Hematopoietic multipotent progenitor cell treated with erythropoietin and hydrocortisone succinate and interleukin-3 and kit ligand, for 17 days (in vitro differentiated cells): ENCODE data around the gene ATP5MK.
A peak's percentile ranks its signal among the peaks of the same experiment; 100 is the strongest.
"Not testable (repeated sequence)": the region's sequence is repeated elsewhere in the genome, so short reads cannot be mapped to it uniquely, and the experiment has no call there.

Experiments used
- DNase-seq: peaks from one replicate; pipeline ENCODE4 v3.0.0-alpha.2; 2015; ENCODE audit warnings: low spot score

The ATP5MK gene, protein sequence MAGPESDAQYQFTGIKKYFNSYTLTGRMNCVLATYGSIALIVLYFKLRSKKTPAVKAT

GRCh38 chr10:103396067-103396788, at the start of gene ATP5MK, which contains the start of gene PDCD11:
Gene ATP5MK (minus strand): TSS chr10:103396475. CDS start chr10:103392457, 4,018 bp downstream.
Gene PDCD11 (plus strand): TSS chr10:103396626. CDS start chr10:103398427, 1,801 bp downstream.
- peak; percentile 97 for DNase-seq

- DNase-seq = no peak
These were observed 49.1 kb upstream of the ATP5MK start for GRCh38 chr10:103445366-103445765.

GRCh38 chr10:103444478-103444877, 48.2 kb upstream of the ATP5MK start:
- no peak for DNase-seq

- no peak for DNase-seq
These were observed 47.4 kb upstream of the ATP5MK start for GRCh38 chr10:103443475-103444185.

DNA sequence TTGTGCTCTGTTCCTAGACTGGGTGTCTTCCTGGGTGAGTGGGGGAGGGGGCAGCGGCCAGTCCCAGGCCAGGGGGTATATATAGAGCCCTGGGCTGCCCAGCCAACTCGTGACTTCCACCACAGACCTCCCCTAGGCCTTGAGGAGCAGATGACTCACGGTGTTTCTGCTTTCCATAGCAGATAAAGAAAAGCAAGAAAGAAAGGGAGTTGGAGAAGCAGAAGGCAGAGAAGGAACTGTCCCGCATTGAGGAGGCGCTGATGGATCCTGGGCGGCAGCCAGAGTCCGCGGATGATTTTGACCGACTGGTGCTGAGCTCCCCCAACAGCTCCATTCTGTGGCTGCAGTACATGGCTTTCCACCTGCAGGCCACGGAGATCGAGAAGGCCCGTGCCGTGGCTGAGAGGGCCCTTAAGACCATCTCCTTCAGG, 45.8 kb upstream of the ATP5MK start:
- DNase-seq = no peak

DNA sequence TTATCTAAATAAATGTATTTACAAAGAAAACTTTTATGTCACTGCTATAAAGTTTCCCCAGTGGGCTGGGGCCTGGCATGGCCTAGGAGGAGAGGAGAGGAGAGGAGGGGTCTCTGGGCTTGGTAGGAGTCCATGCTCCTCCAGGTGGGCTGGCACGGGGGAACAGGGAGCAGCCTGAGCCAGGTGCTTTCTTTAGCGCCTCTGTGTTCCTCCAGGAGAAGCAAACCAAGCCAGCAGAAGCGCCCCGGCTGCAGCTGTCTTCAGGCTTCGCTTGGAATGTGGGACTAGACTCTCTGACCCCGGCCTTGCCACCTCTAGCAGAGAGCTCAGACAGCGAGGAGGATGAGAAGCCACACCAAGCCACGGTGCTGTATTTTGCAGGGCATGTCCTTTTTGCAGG, 45.3 kb upstream of the ATP5MK start:
- DNase-seq = no peak

GRCh38 chr10:103441206-103441605, 44.9 kb upstream of the ATP5MK start:
- DNase-seq = no peak

DNA sequence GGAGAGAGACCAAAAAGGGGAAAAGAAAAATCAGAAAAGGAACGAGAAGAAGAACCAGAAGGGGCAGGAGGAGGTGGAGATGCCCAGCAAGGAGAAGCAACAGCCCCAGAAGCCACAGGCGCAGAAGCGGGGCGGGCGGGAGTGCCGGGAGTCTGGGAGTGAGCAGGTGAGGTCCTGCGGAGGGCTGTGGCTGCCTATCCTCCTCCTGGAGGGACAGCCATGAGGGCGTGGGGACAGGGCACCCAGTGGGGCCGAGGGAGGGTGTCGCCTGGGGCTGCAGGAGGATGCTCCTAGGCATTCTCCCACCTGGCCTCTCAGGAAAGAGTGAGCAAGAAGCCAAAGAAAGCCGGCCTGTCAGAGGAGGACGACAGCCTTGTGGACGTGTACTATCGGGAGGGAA, 44.1 kb upstream of the ATP5MK start:
- DNase-seq = no peak

DNA sequence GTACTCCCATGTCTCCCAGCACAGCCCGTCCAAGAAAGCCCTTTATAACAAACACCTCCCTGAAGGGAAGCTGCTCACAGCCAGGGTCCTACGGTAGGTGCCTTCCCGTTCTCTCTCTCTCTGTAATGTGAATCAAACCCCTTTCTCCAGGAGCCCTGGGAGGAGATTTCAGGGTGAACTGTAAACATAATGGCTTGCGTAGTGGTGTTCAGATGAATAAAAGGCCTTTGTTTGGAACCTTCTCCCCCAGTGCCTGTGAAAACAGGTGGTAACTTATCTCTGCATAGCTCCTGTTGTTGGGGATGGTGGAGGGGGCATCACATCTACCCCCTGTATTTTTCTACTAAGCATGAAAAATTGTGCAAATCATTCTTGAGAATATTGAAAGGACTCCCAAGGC, 43.5 kb upstream of the ATP5MK start:
- DNase-seq = no peak

GRCh38 chr10:103433858-103434257, 37.6 kb upstream of the ATP5MK start:
- DNase-seq = no peak

GRCh38 chr10:103431902-103432301, 35.6 kb upstream of the ATP5MK start:
- DNase-seq = no peak

DNA sequence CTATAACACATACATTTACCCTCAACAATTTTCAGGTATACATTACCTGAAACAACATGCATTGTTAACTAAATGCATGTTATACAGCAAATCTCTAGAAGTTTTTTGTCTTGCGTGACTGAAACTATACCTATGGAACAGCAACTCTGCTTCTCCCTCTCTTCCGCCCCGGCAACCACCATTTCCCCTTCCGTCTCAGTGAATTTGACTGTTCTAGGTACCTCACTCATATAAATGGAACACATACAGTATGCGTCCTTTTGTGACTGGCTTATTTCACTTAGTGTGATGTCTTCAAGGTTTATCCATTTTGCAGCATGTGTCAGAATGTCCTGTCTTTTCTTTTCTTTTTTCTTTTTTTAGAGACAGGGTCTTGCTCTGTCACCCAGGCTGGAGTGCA, 33.4 kb upstream of the ATP5MK start:
- DNase-seq = no peak

GRCh38 chr10:103428989-103429643, 32.8 kb upstream of the ATP5MK start:
- DNase-seq = no peak

DNA sequence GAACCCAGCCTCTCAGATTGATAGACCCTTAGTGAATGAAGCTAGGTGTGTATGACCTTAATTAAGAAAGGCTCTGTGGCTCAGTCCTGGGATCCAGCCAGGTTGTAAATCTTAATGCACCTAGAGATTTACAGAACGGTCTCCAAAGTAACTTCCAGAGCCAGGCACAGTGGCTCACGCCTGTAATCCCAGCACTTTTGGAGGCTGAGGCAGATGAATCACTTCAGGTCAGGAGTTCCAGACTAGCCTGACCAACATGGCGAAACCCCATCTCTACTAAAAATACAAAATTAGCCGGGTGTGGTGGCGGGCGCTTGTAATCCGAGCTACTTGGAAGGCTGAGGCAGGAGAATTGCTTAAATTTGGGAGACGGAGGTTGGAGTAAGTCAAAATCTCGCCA, 31.6 kb upstream of the ATP5MK start:
- no peak for DNase-seq

DNA sequence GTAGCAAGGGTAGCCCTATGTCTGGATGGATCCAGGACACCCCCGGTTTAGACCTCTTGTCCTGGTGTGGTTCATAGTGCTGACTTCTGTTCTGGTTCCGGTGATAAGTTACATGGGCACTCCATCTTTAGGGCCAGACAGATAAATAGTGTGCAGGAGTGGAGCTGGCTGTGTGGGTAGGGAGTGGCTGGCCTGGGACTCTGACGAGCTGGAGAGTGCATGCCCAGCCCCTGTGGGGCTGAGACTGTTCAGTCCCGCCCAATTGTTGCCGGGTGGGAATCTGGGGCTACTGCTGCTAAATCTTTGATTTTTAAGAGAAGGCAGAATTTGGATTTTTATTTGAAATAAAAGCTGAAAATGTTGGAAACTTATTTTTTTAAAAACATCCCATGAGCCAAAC, 27.5 kb upstream of the ATP5MK start:
- DNase-seq = no peak

GRCh38 chr10:103419101-103419500, 22.8 kb upstream of the ATP5MK start:
- DNase-seq = no peak

DNA sequence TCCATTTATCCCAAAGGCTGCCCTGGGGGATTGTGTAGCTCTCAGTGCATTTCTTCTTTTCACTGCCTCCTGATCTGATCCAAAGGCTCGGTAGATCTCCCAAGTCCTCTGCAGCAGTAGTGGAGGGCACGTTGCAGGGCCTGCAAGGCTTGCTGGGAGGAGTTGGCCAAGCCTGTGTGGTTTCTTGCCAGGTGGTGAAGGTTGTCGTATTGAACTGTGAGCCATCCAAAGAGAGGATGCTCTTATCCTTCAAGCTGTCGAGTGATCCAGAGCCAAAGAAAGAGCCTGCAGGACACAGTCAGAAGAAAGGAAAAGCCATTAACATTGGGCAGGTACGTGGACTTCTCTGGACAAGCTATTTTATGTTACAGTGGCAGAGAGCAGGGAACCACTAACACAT, 21.3 kb upstream of the ATP5MK start:
- no peak for DNase-seq

- DNase-seq = not testable (repeated sequence)
These were observed 20.8 kb upstream of the ATP5MK start for GRCh38 chr10:103417148-103417469.

DNA sequence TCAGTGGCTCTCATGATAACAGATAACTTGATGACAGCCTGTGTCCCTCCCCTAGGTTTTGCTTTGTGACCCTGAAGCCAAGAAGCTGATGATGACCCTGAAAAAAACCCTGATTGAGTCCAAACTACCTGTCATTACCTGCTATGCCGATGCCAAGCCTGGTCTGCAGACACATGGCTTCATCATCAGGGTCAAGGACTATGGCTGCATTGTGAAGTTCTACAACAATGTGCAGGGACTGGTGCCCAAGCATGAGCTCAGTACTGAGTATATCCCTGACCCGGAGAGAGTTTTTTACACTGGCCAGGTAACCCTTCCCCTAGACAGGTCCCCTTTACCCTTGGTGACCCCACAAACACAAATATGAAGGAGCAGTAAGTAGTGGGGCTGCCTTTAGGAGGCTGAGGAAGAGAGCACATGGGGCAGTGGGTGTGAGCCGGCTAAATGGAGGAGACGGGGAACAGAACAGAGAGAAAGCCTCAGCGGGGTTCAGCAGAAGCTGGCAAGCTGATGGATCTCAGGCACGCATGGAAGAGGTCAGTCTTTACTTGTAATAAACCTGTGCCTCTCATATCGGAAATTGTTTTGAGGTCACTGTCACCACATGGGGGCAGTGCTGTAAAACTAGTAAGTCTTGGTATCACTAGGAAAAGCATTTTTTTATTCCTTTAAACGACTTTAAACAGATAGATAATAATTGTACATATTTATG, 20.3 kb upstream of the ATP5MK start:
- DNase-seq = peak; percentile 54

DNA sequence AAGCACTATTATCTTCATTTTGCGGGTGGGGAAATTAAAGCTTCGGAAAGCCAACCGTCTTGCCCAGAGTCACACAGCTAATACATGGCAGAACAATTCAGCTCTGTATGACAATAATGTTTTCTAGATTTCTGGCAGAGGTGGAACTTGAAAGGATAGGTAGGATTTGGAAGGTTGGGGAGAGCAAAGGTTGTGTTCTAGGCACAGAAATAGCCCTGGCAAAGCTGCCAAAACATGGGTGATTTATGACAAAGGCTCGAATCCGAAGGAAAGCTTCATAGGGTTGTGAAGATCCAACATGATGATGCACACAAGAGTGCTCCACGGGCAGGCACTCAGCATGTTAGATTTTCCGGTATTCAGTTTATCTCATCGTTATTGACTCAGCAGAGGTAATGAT, 19.3 kb upstream of the ATP5MK start:
- no peak for DNase-seq

DNA sequence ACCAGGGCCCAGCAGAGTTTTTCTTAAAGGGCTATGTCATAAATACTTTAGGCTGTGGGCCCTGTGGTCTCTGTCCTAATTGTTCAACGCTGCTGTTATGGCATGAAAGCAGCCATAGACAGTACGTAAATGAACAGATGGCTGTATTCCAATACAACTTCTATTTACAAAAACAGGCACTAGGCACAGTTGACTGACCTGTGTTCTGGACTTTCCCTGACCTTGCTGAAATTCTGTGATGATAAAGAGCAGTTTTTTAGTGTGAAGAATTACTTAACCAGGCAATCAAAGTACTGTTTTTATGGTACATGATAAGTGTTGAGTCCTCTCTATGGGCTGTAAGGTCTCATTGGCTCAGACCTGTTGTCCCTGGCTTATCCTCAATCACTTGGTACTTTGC, 17.3 kb upstream of the ATP5MK start:
- DNase-seq = no peak

- no peak for DNase-seq
These were observed 1.0 kb upstream of the ATP5MK start for GRCh38 chr10:103397191-103397825.
